A549 (cell line): ENCODE results near the gene ZDHHC3. TPM values are rescaled to one million over a fixed set of nuclear protein-coding genes. Genes with fewer than 3 reads are reported as not detected.

Source experiments
- ATAC-seq, 2 experiments: fragments of 200-7000 bp in 1 of 2; fragments of >200 bp in 1 of 2; cut with Nextera tagmentation in 1 of 2; cut with Tn5 transposase in 1 of 2; 3 replicates each; pipeline versions ENCODE4 v1.8.0 to v1.9.1; 2018 to 2020; ENCODE audit warnings: mild to moderate bottlenecking in 1 of 2, moderate library complexity in 1 of 2
- CTCF ChIA-PET: fragments of 300-600 bp; sonication (Branson Sonifier 250); formaldehyde crosslinking; extraction: SDS; loops from one replicate; lab custom pipeline; 2021; ENCODE audit warnings: antibody characterized with exemption, inconsistent platforms; lab: Yijun Ruan, JAX
- POLR2A ChIA-PET: fragments of 350-600 bp; formaldehyde crosslinking; extraction: SDS; loops from one replicate; lab custom pipeline; 2021; ENCODE audit warnings: antibody characterized with exemption, inconsistent platforms; lab: Yijun Ruan, JAX
- DNase-seq, 2 experiments: peaks; one replicate each; pipeline versions ENCODE4 v3.0.0 to v3.0.0-alpha.2; 2011 to 2016; ENCODE audit warnings: low read depth in 1 of 2, low spot score in 1 of 2
- FAIRE-seq: peaks from 2 replicates; lab custom pipeline; 2011; peaks lifted over from hg19 to GRCh38; lab: Jason Lieb, UNC
- H3K27ac ChIP-seq, 2 experiments: fragments of >200 bp; sonication (Bioruptor Twin); formaldehyde crosslinking; 3 replicates each; pipeline ENCODE4 v1.5.1; 2016 to 2017
- H3K4me1 ChIP-seq: fragments of >200 bp; sonication (Bioruptor Twin); formaldehyde crosslinking; 3 replicates; pipeline ENCODE4 v1.6.1; 2016
- H3K4me2 ChIP-seq: fragments of >200 bp; sonication (Bioruptor Twin); formaldehyde crosslinking; 3 replicates; pipeline ENCODE4 v1.6.1; 2016
- H3K4me3 ChIP-seq: fragments of >200 bp; sonication (Bioruptor Twin); formaldehyde crosslinking; 3 replicates; pipeline ENCODE4 v1.5.1; 2016
- H3K9me3 ChIP-seq: fragments of >200 bp; sonication (Bioruptor Twin); formaldehyde crosslinking; 3 replicates; pipeline ENCODE4 v1.6.1; 2016
- BHLHE40 ChIP-seq: IDR thresholded peaks from 2 replicates; pipeline ENCODE4 v1.6.1; 2012; ENCODE audit warnings: low read depth, low read length, inconsistent platforms
- CBX2 ChIP-seq: fragments of 200-600 bp; sonication (generic); IDR thresholded peaks from 2 replicates; pipeline ENCODE4 v1.6.1; 2016; ENCODE audit warnings: low read depth, mild to moderate bottlenecking, borderline replicate concordance
- FOSB ChIP-seq: fragments of 250-450 bp; sonication (Bioruptor Pico); IDR thresholded peaks from 2 replicates; pipeline ENCODE4 v1.5.0; 2020; ENCODE audit warnings: mild to moderate bottlenecking, moderate library complexity
- HMGXB4 ChIP-seq: fragments of 250-450 bp; sonication (Bioruptor Pico); IDR thresholded peaks from 2 replicates; pipeline ENCODE4 v1.5.0; 2021; ENCODE audit warnings: mild to moderate bottlenecking, moderate library complexity, borderline replicate concordance
- HOXB13 ChIP-seq: fragments of 250-450 bp; sonication (Bioruptor Pico); IDR thresholded peaks from 2 replicates; pipeline ENCODE4 v1.5.0; 2020; ENCODE audit warnings: low read depth, mild to moderate bottlenecking, moderate library complexity
- JUN ChIP-seq, 2 experiments: fragments of >200 bp; sonication (Bioruptor Twin); formaldehyde crosslinking; IDR thresholded peaks; 2 replicates in 1 of 2; 3 replicates in 1 of 2; pipeline ENCODE4 v1.6.1; 2016 to 2017
- MAFK ChIP-seq: fragments of 450-650 bp; IDR thresholded peaks from 2 replicates; pipeline ENCODE4 v1.6.1; 2014; ENCODE audit not compliant: partially characterized antibody
- MAZ ChIP-seq: fragments of 150-350 bp; IDR thresholded peaks from 2 replicates; pipeline ENCODE4 v1.6.1; 2014; ENCODE audit warnings: antibody characterized with exemption, low read depth, low read length, borderline replicate concordance
- NPAS2 ChIP-seq: fragments of 250-450 bp; sonication (Bioruptor Pico); IDR thresholded peaks from 2 replicates; pipeline ENCODE4 v1.8.0; 2022; ENCODE audit warnings: mild to moderate bottlenecking, moderate library complexity, borderline replicate concordance
- PBX3 ChIP-seq: IDR thresholded peaks from 2 replicates; pipeline ENCODE4 v1.6.1; 2012
- RAD21 ChIP-seq, 2 experiments: fragments of >200 bp in 1 of 2; sonication (Bioruptor Twin) in 1 of 2; formaldehyde crosslinking in 1 of 2; IDR thresholded peaks in 1 of 2; conservative IDR thresholded peaks in 1 of 2; 2 replicates in 1 of 2; 3 replicates in 1 of 2; pipeline ENCODE4 v1.6.1; 2012 to 2018; ENCODE audit warnings: inconsistent platforms in 1 of 2
- RCOR1 ChIP-seq: fragments of 150-350 bp; IDR thresholded peaks from 2 replicates; pipeline ENCODE4 v1.6.1; 2014; ENCODE audit warnings: antibody characterized with exemption, low read length, low read depth
- SREBF2 ChIP-seq: fragments of 450-650 bp; IDR thresholded peaks from 2 replicates; pipeline ENCODE4 v1.6.1; 2014; ENCODE audit warnings: mild to moderate bottlenecking, moderate library complexity
- ZC3H11A ChIP-seq: fragments of 450-650 bp; IDR thresholded peaks from 2 replicates; pipeline ENCODE4 v1.6.1; 2014; ENCODE audit warnings: antibody characterized with exemption, mild to moderate bottlenecking
- ZNF302 ChIP-seq: fragments of 250-450 bp; sonication (Bioruptor Pico); IDR thresholded peaks from 2 replicates; pipeline ENCODE4 v1.9.0; 2021; ENCODE audit warnings: inconsistent platforms, mild to moderate bottlenecking, moderate library complexity
- ZSCAN20 ChIP-seq: fragments of 250-450 bp; sonication (Bioruptor Pico); IDR thresholded peaks from 2 replicates; pipeline ENCODE4 v1.8.0; 2022; ENCODE audit warnings: mild to moderate bottlenecking, moderate library complexity
- WGBS: methylation state at CpG from one replicate; pipeline ENCODE4 v1.1.6; 2017; ENCODE audit errors: missing lambda C conversion rate; 5-methylcytosine and 5-hydroxymethylcytosine counted together
- polyA plus RNA-seq, 4 experiments: library from polyadenylated mRNA; depleted of rRNA in 3 of 4; stranded (reverse); fragments of >200 nt; fragmentation: RNase III in 1 of 4; extraction: RNeasy Plus Mini Kit Qiagen cat#74134 plus additional on column Dnase treatment in 1 of 4; gene quantifications; 2 replicates in 3 of 4; 3 replicates in 1 of 4; pipeline ENCODE4 v1.2.3, GENCODE V29; 2011 to 2017
- TF ChIP-seq, protein P1 (sequence below): fragments of 250-450 bp; sonication (Bioruptor Pico); IDR thresholded peaks from 2 replicates; pipeline ENCODE4 v1.5.0; 2020; ENCODE audit warnings: low read depth, mild to moderate bottlenecking, moderate library complexity

ZDHHC3 gene
- polyA plus RNA-seq, 2 of the 4 experiments (the other 2 are of a cell fraction): 28.7 to 57.7 TPM

DNA sequence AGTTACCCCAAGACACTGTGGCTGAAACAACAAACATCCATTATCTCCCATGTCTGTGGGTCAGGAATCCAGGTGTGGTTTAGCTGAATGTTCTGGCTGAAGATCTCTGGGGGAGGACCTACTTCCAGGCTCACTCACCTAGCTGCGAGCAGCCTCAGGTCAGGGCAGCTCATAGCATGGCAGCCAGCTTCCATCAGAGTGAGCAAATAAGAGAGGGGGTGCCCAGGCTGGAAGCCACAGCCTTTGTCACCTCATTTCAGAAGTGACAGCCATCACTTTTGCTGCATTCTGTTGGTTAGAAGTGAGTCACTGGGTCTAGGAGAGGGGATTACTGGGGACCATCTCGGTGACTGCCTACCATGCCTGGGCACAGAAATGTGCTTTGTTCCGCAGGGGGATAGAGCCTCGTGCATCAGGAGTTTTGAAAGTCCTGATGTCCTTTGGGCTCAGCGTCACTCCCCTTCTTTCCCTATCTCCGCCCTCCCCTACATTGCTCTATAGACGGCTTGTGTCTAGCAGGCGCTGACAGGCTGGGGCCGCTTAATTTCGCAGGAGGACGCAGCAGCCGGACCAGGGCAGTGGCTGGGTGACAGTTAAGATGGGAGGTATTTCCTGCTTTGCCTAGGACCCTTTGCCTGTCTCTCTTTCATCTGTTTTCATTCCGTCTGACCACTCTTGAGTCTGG is 76.1 kb downstream of the ZDHHC3 start:
- CTCF ChIA-PET: no interaction called here
- no peak for ATAC-seq

DNA sequence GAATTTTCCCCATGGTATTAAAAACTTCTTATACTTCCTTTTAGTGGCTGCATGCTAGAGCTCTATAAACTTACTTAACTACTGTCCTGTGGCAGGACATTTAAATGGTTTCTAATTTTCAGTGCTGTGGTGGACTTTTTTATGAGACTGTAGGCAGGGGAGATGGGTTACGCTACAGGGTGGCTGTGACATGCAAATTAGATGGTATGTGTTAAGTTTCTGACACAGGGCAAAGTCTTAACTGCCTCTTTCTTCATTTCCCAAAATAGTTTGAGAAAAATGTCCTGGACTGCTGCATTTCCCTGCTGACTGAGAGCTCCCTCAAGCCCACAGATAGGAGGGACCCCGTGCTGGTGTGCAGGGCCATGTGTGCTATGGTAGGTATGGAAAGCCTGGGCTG is 79.5 kb downstream of the ZDHHC3 start:
- ATAC-seq (no peak), DNase-seq (no peak), FAIRE-seq (no peak)
- 92% methylated on average over 2 of the region's 2 CpGs for WGBS
- peaks cover 12% of the 10 kb centered on the region; the same call in 2 of the 3 replicates for H3K4me1 ChIP-seq
- no peak overlapping the region for H3K27ac ChIP-seq
- H3K4me3 ChIP-seq: no peak overlapping the region
- CTCF ChIA-PET: no interaction called here
- H3K4me2 ChIP-seq: no peak overlapping the region
- no peaks in the 10 kb centered on the region for H3K9me3 ChIP-seq
- TF ChIP-seq HMGXB4 (CRISPR knock-in tag) (no peak), CBX2 (no peak)
- POLR2A ChIA-PET: interaction anchor here (0.7 kb wide), 1 partner anchor 385 kb away, joined by 8 read pairs; no protein-coding TSS in a partner anchor

More for the DNA sequence above, 76.1 kb downstream of the ZDHHC3 start:
- FAIRE-seq (no peak), DNase-seq (no peak)
- no peaks in the 10 kb centered on the region for H3K9me3 ChIP-seq
- no peak overlapping the region for H3K27ac ChIP-seq
- TF ChIP-seq ZC3H11A (no peak), FOSB (no peak), RCOR1 (no peak), JUN (IDR thresholded peaks at IDR 0.05) (no peak), RAD21 (conservative IDR thresholded peaks at IDR 0.05 in 1 of 2, IDR thresholded peaks at IDR 0.05 in 1 of 2) (no peak), BHLHE40 (no peak), ZNF302 (CRISPR knock-in tag) (no peak), PBX3 (no peak)
- no peak overlapping the region for H3K4me2 ChIP-seq
- 86% methylated on average over 13 of the region's 13 CpGs for WGBS
- no peaks in the 10 kb centered on the region for H3K4me1 ChIP-seq
- no peak overlapping the region for H3K4me3 ChIP-seq
- POLR2A ChIA-PET: no interaction called here

DNA sequence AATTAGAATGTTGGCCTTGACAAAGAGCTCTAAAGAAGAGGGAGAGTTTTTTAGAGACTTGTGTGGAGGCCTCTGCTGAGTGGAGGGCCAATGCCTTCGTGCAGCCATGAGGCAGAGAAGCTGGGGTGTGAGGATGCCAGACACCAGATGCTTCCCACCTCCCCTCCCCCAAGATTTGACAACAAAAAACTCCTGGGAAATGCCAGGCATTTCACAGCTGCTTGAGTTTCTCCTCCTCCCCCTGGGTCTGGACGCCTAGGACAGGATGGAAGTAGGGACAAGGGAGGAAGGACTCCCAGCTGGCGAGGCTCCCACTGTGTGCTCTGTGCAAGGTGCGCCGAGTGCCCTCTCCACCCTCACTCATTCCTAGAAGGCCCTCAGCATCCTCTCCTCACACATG is 81.5 kb downstream of the ZDHHC3 start:
- ChIA-PET POLR2A (no interaction called here), CTCF (no interaction called here)
- H3K4me2 ChIP-seq: 0 out of 3 replicates have a peak overlapping the region, but pooled peaks have one; percentile 3
- H3K9me3 ChIP-seq: no peaks in the 10 kb centered on the region
- peaks cover 12% of the 10 kb centered on the region; the same call in 2 of the 3 replicates for H3K4me1 ChIP-seq
- H3K27ac ChIP-seq: peak overlapping the region; percentile 29 to 48; a peak in 2 of 6 replicates
- ATAC-seq: no peak
- 47% methylated on average over 5 of the region's 5 CpGs for WGBS
- TF ChIP-seq MAZ (no peak), ZSCAN20 (CRISPR knock-in tag) (no peak), RCOR1 (no peak), MAFK (no peak), HOXB13 (CRISPR knock-in tag) (no peak), FOSB (no peak), NPAS2 (no peak), CBX2 (no peak), SREBF2 (no peak)
- TF ChIP-seq, protein P1, sequence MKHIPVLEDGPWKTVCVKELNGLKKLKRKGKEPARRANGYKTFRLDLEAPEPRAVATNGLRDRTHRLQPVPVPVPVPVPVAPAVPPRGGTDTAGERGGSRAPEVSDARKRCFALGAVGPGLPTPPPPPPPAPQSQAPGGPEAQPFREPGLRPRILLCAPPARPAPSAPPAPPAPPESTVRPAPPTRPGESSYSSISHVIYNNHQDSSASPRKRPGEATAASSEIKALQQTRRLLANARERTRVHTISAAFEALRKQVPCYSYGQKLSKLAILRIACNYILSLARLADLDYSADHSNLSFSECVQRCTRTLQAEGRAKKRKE (CRISPR knock-in tag): no peak
- FAIRE-seq: no peak
- no peak overlapping the region for H3K4me3 ChIP-seq
- DNase-seq: no peak
